SU-DHL-6 (cell line): ENCODE measurements around the gene STAMBPL1.

Experiments used
- H2AFZ ChIP-seq: fragments of 200-600 bp; sonication (generic); 2 replicates; pipeline ENCODE4 v1.6.1; 2014; ENCODE audit warnings: low read depth, mild to moderate bottlenecking, moderate library complexity, mixed read lengths, antibody characterized with exemption, low read length; ENCODE audit not compliant: severe bottlenecking
- H3F3A ChIP-seq: fragments of 200-600 bp; shearing (Covaris generic); 2 replicates; pipeline ENCODE4 v1.6.0; 2016; ENCODE audit warnings: antibody characterized with exemption, mild to moderate bottlenecking; ENCODE audit not compliant: insufficient read depth
- H3K27ac ChIP-seq: fragments of 200-600 bp; sonication (generic); 2 replicates; pipeline ENCODE4 v1.5.1; 2016; ENCODE audit warnings: low read depth, mild to moderate bottlenecking, low read length, moderate library complexity, mixed read lengths
- H3K27me3 ChIP-seq: fragments of 200-600 bp; sonication (generic), shearing (Covaris generic); 2 replicates; pipeline ENCODE4 v1.6.0; 2014; ENCODE audit warnings: mild to moderate bottlenecking, low read length
- H3K36me3 ChIP-seq: fragments of 200-600 bp; sonication (generic); 2 replicates; pipeline ENCODE4 v1.6.1; 2014; ENCODE audit warnings: mild to moderate bottlenecking, low read length, mixed read lengths
- H3K4me2 ChIP-seq: fragments of 300-600, 200-600 bp; shearing (Covaris generic), sonication (generic); 2 replicates; pipeline ENCODE4 v1.6.0; 2014; ENCODE audit warnings: low read length, low read depth, mild to moderate bottlenecking; ENCODE audit not compliant: poor library complexity, severe bottlenecking
- H3K4me3 ChIP-seq: fragments of 200-600 bp; sonication (generic); 2 replicates; pipeline ENCODE4 v1.5.1; 2014; ENCODE audit warnings: antibody characterized with exemption, low read length, mild to moderate bottlenecking, mixed read lengths; ENCODE audit not compliant: insufficient read depth, poor library complexity, severe bottlenecking
- H3K79me2 ChIP-seq: fragments of 200-600 bp; sonication (generic); 2 replicates; pipeline ENCODE4 v1.6.1; 2014; ENCODE audit warnings: mild to moderate bottlenecking, low read length, moderate library complexity; ENCODE audit not compliant: insufficient read depth
- H3K9ac ChIP-seq: fragments of 200-600 bp; sonication (generic); 2 replicates; pipeline ENCODE4 v1.7.0; 2014; ENCODE audit warnings: mild to moderate bottlenecking, low read length
- H3K9me2 ChIP-seq: fragments of 200-600 bp; sonication (generic); replicated peaks from 2 replicates; pipeline ENCODE4 v1.6.1; 2014; ENCODE audit warnings: low read length; ENCODE audit not compliant: insufficient read depth
- H3K9me3 ChIP-seq: fragments of 200-600 bp; sonication (generic); 2 replicates; pipeline ENCODE4 v1.6.1; 2014; ENCODE audit warnings: low read length, mixed read lengths; ENCODE audit not compliant: insufficient read depth
- H4K20me1 ChIP-seq: fragments of 200-600 bp; sonication (generic); 2 replicates; pipeline ENCODE4 v1.6.1; 2014; ENCODE audit warnings: low read depth, mild to moderate bottlenecking, antibody characterized with exemption, low read length, moderate library complexity, mixed read lengths
- CTCF ChIP-seq: fragments of 200-600 bp; sonication (generic); IDR thresholded peaks from one replicate; pipeline ENCODE4 v1.5.1; 2017; ENCODE audit warnings: antibody characterized with exemption, mild to moderate bottlenecking, low read length, moderate library complexity; ENCODE audit not compliant: insufficient read depth, poor library complexity, severe bottlenecking
- EZH2phosphoT487 ChIP-seq: fragments of 200-600 bp; sonication (generic), shearing (Covaris generic); conservative IDR thresholded peaks from 2 replicates; pipeline ENCODE4 v1.6.1; 2018; ENCODE audit warnings: mild to moderate bottlenecking, antibody characterized with exemption, low read length, moderate library complexity, mixed read lengths

The STAMBPL1 gene

GRCh38 chr10:88911116-88911515 lies 31.1 kb downstream of the STAMBPL1 start:
- H3K4me3 ChIP-seq, result no peak overlapping the region
- H3F3A ChIP-seq, result no peaks in the 10 kb centered on the region
- no peaks in the 10 kb centered on the region for H3K9me3 ChIP-seq
- no peaks in the 10 kb centered on the region for H3K9me2 ChIP-seq
- H2AFZ ChIP-seq, result no peak overlapping the region
- H4K20me1 ChIP-seq, result no peaks in the 10 kb centered on the region
- H3K36me3 ChIP-seq, result peaks cover 6% of the 10 kb centered on the region; the same call in 1 of the 2 replicates
- no peak for TF ChIP-seq CTCF
- no peak for TF ChIP-seq EZH2phosphoT487
- no peaks in the 10 kb centered on the region for H3K79me2 ChIP-seq
- no peak overlapping the region for H3K4me2 ChIP-seq
- no peak overlapping the region for H3K27ac ChIP-seq
- no peaks in the 10 kb centered on the region for H3K27me3 ChIP-seq
- H3K9ac ChIP-seq, result no peak overlapping the region

- Histone ChIP-seq H3K4me2 (no peak overlapping the region), H3K9ac (no peak overlapping the region), H3K36me3 (peaks cover 6% of the 10 kb centered on the region; the same call in 1 of the 2 replicates), H2AFZ (no peak overlapping the region), H3F3A (no peaks in the 10 kb centered on the region), H3K27ac (no peak overlapping the region), H3K79me2 (no peaks in the 10 kb centered on the region), H4K20me1 (no peaks in the 10 kb centered on the region), H3K27me3 (no peaks in the 10 kb centered on the region), H3K9me3 (no peaks in the 10 kb centered on the region), H3K9me2 (no peaks in the 10 kb centered on the region), H3K4me3 (no peak overlapping the region)
- TF ChIP-seq EZH2phosphoT487 (no peak), CTCF (no peak)
Observed at GRCh38 chr10:88911851-88912250, 31.8 kb downstream of the STAMBPL1 start.

- Histone ChIP-seq H3F3A (no peaks in the 10 kb centered on the region), H3K9me3 (no peaks in the 10 kb centered on the region), H2AFZ (no peak overlapping the region), H3K4me2 (no peak overlapping the region), H3K4me3 (no peak overlapping the region), H3K27me3 (no peaks in the 10 kb centered on the region), H3K9ac (no peak overlapping the region), H3K79me2 (no peaks in the 10 kb centered on the region), H3K27ac (no peak overlapping the region), H4K20me1 (no peaks in the 10 kb centered on the region), H3K36me3 (peaks cover 6% of the 10 kb centered on the region; the same call in 1 of the 2 replicates), H3K9me2 (no peaks in the 10 kb centered on the region)
- TF ChIP-seq CTCF (no peak), EZH2phosphoT487 (no peak)
Observed at GRCh38 chr10:88913127-88913526, 33.1 kb downstream of the STAMBPL1 start.

GRCh38 chr10:88913788-88914187 lies 33.7 kb downstream of the STAMBPL1 start:
- Histone ChIP-seq H3K27ac (no peak overlapping the region), H4K20me1 (no peaks in the 10 kb centered on the region), H3K9ac (no peak overlapping the region), H3K79me2 (no peaks in the 10 kb centered on the region), H3K36me3 (peaks cover 6% of the 10 kb centered on the region; the same call in 1 of the 2 replicates), H3K4me2 (no peak overlapping the region), H2AFZ (no peak overlapping the region), H3K9me3 (no peaks in the 10 kb centered on the region), H3K27me3 (no peaks in the 10 kb centered on the region), H3K4me3 (no peak overlapping the region), H3K9me2 (no peaks in the 10 kb centered on the region), H3F3A (no peaks in the 10 kb centered on the region)
- TF ChIP-seq EZH2phosphoT487 (no peak), CTCF (no peak)
